Thymus (tissue), 11 donors: Measurements from ENCODE around the gene DUSP10. TPM values are rescaled to one million over a fixed set of nuclear protein-coding genes. Genes with fewer than 3 reads are reported as not detected.

Source experiments
- DNase-seq, 9 donors: peaks; one replicate each; pipeline ENCODE4 v3.0.0-alpha.2; 2013; ENCODE audit warnings: low spot score in 9 of 9, low read depth in 6 of 9, missing footprints in 1 of 9
- H3K27ac ChIP-seq, 2 donors: one replicate each; pipeline ENCODE4 v1.5.1; 2013; ENCODE audit warnings: control low read depth in 1 of 2, low read depth in 1 of 2, low read length in 1 of 2, mild to moderate bottlenecking in 1 of 2, moderate library complexity in 1 of 2
- H3K27me3 ChIP-seq, 2 donors: one replicate each; pipeline ENCODE4 v1.5.1; 2013; ENCODE audit warnings: low read length in 1 of 2; ENCODE audit not compliant: control insufficient read depth in 2 of 2, insufficient read depth in 1 of 2
- H3K36me3 ChIP-seq, 2 donors: one replicate each; pipeline ENCODE4 v1.5.1; 2013; ENCODE audit warnings: low read length in 1 of 2, mild to moderate bottlenecking in 1 of 2, moderate library complexity in 1 of 2; ENCODE audit not compliant: control insufficient read depth in 2 of 2, insufficient read depth in 2 of 2
- H3K4me1 ChIP-seq, 2 donors: one replicate each; pipeline ENCODE4 v1.5.1; 2013; ENCODE audit warnings: low read length in 2 of 2; ENCODE audit not compliant: control insufficient read depth in 2 of 2, insufficient read depth in 2 of 2
- H3K4me3 ChIP-seq, 2 donors: one replicate each; pipeline ENCODE4 v1.5.1; 2013; ENCODE audit warnings: low read length in 2 of 2, control low read depth in 1 of 2, mild to moderate bottlenecking in 1 of 2
- H3K9me3 ChIP-seq, 2 donors: one replicate each; pipeline ENCODE4 v1.5.1; 2013; ENCODE audit warnings: low read length in 1 of 2, mild to moderate bottlenecking in 1 of 2; ENCODE audit not compliant: control insufficient read depth in 2 of 2, insufficient read depth in 1 of 2
- WGBS: extraction: QIAGEN DNeasy Blood & Tissue Kit; methylation state at CpG from one replicate; pipeline ENCODE4 v1.1.7; 2013; 5-methylcytosine and 5-hydroxymethylcytosine counted together
- polyA plus RNA-seq: library from polyadenylated mRNA; stranded (reverse); fragments of 200-250 nt; gene quantifications from one replicate; pipeline ENCODE4 v1.2.3, GENCODE V29; 2013
- total RNA-seq: library from RNA; stranded (reverse); fragments of 120-200 nt; gene quantifications from one replicate; pipeline ENCODE4 v1.2.4, GENCODE V29; 2013
- donor health status: healthy.

DUSP10 gene
- total and polyA plus RNA-seq, 2 donors, result 9.3 to 11.3 TPM

DNA sequence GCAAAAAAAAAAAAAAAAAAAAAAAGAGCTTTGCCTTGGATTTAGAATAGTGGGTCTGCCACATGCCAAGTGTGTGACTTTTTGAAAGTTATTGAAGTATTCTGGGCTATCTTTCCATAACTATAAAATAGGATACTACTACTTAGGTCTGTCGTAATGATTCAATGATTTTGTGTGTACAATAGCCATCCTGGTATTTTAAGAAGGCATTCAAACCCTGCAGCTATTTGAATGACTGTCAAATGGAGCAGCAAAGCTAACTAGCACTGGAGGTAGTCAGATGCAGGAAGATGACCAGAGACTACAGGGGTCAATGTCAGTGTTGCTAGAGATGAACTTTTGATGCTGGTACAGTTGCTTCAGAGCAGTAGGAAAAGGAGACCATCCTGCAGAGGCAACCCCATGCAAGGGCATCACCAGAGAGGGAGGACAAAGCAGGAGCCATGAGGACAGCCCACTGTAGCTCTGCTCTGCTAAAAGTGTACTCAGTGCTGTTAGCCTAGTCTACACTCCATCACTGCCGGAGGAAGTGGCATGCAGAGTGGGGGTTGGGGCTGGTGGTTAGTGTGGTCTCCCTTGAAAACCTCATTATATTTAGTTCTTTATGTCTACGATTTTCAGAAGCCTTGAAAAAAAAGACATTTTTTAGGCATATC lies 29.0 kb downstream of the DUSP10 start:
- peak overlapping the region; percentile 45 to 87 for H3K27ac ChIP-seq
- no peaks in the 10 kb centered on the region for H3K36me3 ChIP-seq
- peak; percentile 48 to 93 (median 76) for DNase-seq
- H3K9me3 ChIP-seq, result peaks cover 0 to 2% of the 10 kb centered on the region in 2 donors
- no peaks in the 10 kb centered on the region for H3K27me3 ChIP-seq
- 35% methylated on average over 3 of the region's 3 CpGs for WGBS
- H3K4me1 ChIP-seq, result peaks cover 11 to 68% of the 10 kb centered on the region in 2 donors
- H3K4me3 ChIP-seq, result no peak overlapping the region

DNA sequence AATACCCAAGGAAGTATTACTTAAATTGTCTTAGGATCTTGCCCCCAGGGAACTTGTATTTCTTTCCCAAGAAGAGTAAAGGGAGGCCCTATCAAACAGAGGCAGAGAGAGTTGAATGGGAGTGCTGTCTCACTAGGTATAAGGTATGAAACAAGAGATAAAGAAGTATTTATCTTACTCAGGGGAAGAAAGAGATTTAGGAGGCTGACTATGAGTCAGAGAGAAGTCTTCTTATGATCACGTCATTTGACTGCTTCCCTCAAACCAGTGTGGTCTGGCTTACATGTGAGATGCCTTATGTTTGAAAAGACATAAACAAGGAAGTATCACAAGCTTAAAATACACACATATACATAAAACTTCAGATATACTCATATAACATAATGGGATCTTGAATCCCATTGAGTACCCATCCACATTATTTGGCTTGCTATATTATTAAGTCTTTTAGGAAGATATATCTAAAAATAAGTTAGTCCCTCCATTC lies 29.6 kb downstream of the DUSP10 start:
- Histone ChIP-seq H3K9me3 (peaks cover 0 to 2% of the 10 kb centered on the region in 2 donors), H3K27me3 (no peaks in the 10 kb centered on the region), H3K27ac (peak overlapping the region in 1 of 2 donors; percentile 45), H3K4me1 (peaks cover 12 to 65% of the 10 kb centered on the region in 2 donors), H3K36me3 (no peaks in the 10 kb centered on the region), H3K4me3 (no peak overlapping the region)
- DNase-seq, result peak in 8 of 9 donors; percentile 23 to 89 (median 68)
- 8% methylated on average over 1 of the region's 1 CpG for WGBS

DNA sequence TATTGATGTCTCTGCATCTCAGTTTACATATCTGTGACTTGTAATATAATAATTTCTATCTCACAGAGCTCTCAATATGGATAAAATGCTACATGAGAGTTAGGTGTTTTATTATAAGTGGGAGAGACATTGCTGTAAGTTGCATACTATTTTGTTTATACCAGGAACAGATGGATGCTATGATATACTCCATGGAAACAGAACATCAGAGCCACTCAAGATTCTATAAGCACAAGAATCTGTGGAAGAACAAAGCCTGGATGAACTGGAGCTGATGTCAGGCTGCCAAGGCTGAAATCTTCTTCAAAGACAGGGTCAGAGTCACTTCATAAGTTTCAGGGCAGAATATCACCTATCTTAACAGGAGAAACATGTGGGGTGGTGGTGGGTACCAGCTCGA lies 30.2 kb downstream of the DUSP10 start:
- no peak overlapping the region for H3K4me3 ChIP-seq
- no peak for DNase-seq
- H3K4me1 ChIP-seq, result peaks cover 16 to 66% of the 10 kb centered on the region in 2 donors
- 92% methylated on average over 1 of the region's 1 CpG for WGBS
- peaks cover 0 to 2% of the 10 kb centered on the region in 2 donors for H3K9me3 ChIP-seq
- H3K27me3 ChIP-seq, result no peaks in the 10 kb centered on the region
- peak overlapping the region in 1 of 2 donors; percentile 45 for H3K27ac ChIP-seq
- no peaks in the 10 kb centered on the region for H3K36me3 ChIP-seq

DNA sequence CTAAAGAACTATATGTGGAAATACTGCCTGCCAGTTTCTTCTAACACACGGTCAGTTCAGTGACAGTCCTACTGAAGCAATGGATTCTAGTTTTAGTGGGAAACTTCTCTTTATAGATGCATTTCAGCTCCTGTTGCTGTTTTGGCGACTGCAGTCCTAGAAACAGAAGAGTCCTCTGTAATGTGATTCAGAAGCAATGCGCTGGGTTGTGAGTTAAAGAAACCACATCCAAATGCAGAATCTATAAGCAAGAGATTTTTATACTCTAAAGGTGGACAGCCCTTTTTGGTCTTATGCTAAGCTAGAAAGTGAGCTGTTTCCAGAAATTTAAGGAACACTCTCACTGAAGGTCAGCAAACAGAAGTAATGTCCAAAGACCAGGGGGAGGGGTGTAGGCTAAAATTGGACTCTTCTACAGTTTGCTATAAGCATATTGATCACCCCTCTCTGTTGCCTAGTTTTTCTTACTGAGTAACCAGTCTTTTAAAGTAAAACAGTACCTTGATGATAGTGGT lies 30.8 kb downstream of the DUSP10 start:
- Histone ChIP-seq H3K36me3 (no peaks in the 10 kb centered on the region), H3K9me3 (peaks cover 0 to 2% of the 10 kb centered on the region in 2 donors), H3K27me3 (no peaks in the 10 kb centered on the region), H3K27ac (peak overlapping the region in 1 of 2 donors; percentile 22), H3K4me1 (peaks cover 18 to 67% of the 10 kb centered on the region in 2 donors), H3K4me3 (no peak overlapping the region)
- no peak for DNase-seq
- 84% methylated on average over 3 of the region's 3 CpGs for WGBS

DNA sequence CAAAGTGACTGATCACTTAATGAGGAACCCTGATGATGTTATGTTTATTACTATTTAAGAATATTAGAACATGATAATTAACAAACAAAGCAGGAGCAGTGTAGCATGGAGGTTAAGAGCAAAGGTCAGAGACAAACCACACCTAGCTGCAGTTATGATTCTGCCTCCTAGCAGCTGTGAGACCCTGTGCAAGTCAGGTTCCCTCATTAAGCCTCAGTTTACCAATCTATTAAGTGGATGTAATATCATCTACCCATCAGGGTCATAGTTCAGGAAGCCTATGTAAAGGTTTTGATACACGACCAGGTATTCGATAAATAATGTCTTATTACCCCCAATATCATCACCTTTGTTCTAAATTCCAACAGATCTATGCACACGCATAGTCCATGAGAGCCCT lies 32.0 kb downstream of the DUSP10 start:
- Histone ChIP-seq H3K4me1 (peaks cover 18 to 57% of the 10 kb centered on the region in 2 donors), H3K36me3 (no peaks in the 10 kb centered on the region), H3K4me3 (no peak overlapping the region), H3K27ac (no peak overlapping the region), H3K27me3 (no peaks in the 10 kb centered on the region), H3K9me3 (peaks cover 0 to 2% of the 10 kb centered on the region in 2 donors)
- no peak for DNase-seq
- WGBS, result 98% methylated on average over 3 of the region's 3 CpGs

DNA sequence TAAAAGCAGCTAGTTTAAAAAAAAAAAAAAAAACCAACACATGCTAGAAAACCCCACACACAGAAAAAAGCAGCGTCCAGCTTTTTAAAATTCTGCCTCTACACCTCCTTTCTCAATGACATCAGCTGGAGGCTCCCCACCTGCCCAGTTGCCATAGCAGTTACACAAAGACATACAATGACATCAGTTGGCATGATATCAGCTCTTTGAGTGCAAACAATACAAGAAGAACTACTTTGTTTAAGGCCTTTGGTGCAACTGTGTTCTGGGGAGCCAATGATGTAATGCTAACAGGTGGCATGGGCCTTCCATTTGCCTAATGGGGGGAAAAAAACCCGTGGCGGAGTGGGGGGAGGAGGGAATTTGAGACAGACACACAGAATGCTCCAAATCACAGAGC lies 32.9 kb downstream of the DUSP10 start:
- Histone ChIP-seq H3K36me3 (peaks cover 0 to 3% of the 10 kb centered on the region in 2 donors), H3K9me3 (no peaks in the 10 kb centered on the region), H3K27ac (peak overlapping the region in 1 of 2 donors; percentile 76), H3K4me3 (no peak overlapping the region), H3K27me3 (no peaks in the 10 kb centered on the region), H3K4me1 (peaks cover 18 to 54% of the 10 kb centered on the region in 2 donors)
- peak in 7 of 9 donors; percentile 27 to 87 (median 60) for DNase-seq
- WGBS, result 22% methylated on average over 3 of the region's 3 CpGs

DNA sequence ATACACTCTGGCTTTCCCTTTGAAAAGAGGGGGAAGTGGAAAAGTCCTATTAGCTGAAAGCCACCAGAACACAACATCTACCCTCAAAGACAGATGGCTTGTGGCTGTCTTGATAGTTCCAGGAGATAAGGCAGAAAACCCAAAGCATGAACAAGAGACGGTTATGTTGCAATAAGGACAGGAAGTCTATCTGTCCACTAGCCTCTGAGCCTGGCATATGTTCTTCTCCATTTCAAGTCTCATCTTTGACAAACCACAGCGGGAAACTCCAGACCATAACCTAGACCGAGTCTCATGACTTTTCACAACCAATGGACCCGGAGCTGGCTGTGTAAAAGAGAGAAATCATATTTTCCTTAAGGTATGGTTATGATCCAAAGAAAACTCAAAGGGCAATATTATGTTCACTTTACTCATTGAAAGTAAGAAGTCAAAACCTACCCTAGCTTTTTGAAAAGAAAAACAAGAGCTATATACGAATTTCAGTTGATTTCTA lies 33.8 kb downstream of the DUSP10 start:
- Histone ChIP-seq H3K36me3 (peaks cover 3% of the 10 kb centered on the region in 2 donors), H3K4me1 (peaks cover 17 to 53% of the 10 kb centered on the region in 2 donors), H3K9me3 (no peaks in the 10 kb centered on the region), H3K4me3 (no peak overlapping the region), H3K27ac (peak overlapping the region in 1 of 2 donors; percentile 76), H3K27me3 (no peaks in the 10 kb centered on the region)
- DNase-seq, result peak in 5 of 9 donors; percentile 23 to 79 (median 49)
- 6% methylated on average over 5 of the region's 5 CpGs for WGBS

DNA sequence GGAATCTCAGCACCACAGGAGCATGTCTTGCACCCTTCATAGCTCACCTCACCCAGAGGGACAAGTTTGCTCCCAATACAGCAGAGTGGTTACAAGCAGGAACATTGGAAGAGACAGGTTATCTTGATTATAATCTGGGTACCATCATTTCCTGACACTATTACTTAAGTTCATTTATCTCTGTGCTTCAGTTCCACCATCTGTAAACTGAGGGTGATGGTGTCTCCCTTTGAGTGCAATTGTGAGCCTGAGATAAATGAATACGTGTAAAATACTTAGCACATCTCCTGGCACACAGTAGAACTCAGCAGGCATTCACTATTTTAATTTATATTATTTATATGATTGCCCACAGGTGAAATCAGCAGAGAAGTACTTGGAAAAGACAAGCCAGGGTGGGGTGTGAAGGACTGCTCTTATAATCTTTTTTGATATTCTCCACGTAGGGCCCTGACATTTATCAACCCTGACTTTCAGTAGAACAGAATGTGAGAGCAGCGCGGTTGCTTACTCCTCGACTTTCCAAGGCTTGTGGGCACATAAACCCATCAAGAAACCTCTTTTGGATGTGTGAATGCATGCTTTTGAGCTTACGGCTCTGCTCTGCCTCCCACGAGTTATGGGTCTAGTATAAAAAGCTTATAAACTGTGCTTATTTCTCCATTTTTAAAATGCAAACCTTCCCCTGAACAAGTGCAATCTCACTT lies 34.9 kb downstream of the DUSP10 start:
- no peak for DNase-seq
- Histone ChIP-seq H3K4me1 (peaks cover 13 to 43% of the 10 kb centered on the region in 2 donors), H3K27ac (no peak overlapping the region), H3K27me3 (no peaks in the 10 kb centered on the region), H3K36me3 (peaks cover 3 to 9% of the 10 kb centered on the region in 2 donors), H3K9me3 (no peaks in the 10 kb centered on the region), H3K4me3 (no peak overlapping the region)
- 72% methylated on average over 7 of the region's 7 CpGs for WGBS

DNA sequence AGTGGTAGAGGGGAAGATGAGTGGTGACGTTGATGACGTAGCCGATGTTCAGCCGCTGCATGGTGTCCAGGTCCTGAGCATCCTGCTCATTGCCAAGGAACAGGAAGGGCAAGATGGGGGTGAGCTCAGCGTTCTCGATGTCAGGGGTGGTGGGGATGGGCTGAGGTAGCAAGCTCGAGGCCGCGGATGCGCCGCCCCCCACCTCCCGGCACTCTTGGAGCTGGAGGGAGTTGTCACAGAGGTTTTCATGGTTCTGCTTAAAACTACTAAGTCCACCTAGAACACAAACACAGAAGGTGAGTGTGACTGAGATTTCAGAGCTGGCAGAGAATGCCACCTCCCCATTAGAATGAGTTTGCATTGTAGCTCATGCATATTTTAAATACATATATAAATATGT lies 35.7 kb downstream of the DUSP10 start:
- H3K27ac ChIP-seq, result no peak overlapping the region
- 98% methylated on average over 12 of the region's 12 CpGs for WGBS
- H3K9me3 ChIP-seq, result no peaks in the 10 kb centered on the region
- no peak overlapping the region for H3K4me3 ChIP-seq
- H3K27me3 ChIP-seq, result no peaks in the 10 kb centered on the region
- peaks cover 13 to 37% of the 10 kb centered on the region in 2 donors for H3K4me1 ChIP-seq
- DNase-seq, result no peak
- H3K36me3 ChIP-seq, result peaks cover 3 to 9% of the 10 kb centered on the region in 2 donors
